Astrocyte of the cerebellum (primary cell): ENCODE results near the gene TAL1.

Source experiments
- DNase-seq: peaks from one replicate; pipeline ENCODE4 v3.0.0-alpha.2; 2011; ENCODE audit warnings: low read depth
- H3K4me3 ChIP-seq: 2 replicates; pipeline ENCODE4 v1.5.1; 2011; ENCODE audit warnings: mild to moderate bottlenecking, low read depth, low read length, moderate library complexity
- in situ Hi-C: cut with HindIII; loops from 2 replicates; pipeline ENCODE4 v1.10.0; 2017; ENCODE audit warnings: low sequenced_read_pairs
- TF ChIP-seq, protein P1 (sequence below): IDR thresholded peaks from 2 replicates; pipeline ENCODE4 v1.5.1; 2012; ENCODE audit warnings: low read length, low read depth, moderate library complexity, mild to moderate bottlenecking; ENCODE audit errors: missing control alignments

The TAL1 gene

DNA sequence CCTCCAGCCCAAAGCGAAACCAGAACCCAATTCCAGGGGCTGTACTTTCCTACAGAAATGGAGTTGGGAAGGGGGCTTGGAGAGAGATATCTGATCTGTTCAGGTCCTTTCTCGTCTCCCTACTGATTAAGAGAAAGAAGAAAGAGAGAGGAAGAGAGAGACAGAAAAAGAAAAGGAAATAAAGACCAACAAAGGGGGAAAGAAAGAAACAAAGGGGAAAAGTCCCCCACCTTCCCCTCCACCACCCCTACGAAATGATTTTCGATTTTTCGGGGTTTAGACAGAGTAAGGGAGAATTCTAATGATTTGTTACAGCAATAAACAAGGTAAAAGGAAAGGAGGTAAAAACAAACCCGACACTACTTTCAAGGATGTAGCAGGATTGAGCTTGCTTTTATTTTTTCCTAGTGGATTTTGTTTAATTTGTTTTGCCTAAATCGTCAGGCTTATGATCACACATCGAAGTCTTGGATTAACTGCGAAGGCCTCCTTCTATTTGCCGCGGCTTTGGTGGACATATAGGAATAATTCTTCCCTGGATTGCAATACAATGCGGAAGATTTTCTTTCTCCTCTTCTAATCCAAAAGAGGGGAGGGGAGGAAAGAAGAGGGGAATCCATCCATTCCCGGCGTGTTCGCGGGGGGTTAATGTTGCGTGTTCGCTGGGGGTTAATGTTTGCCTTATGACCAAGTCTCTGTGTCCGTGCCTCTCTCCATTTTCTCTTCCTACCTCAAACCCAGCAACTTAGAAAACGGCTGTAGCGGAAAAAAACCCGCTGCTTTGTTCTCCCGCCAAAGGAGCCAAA, 1.9 kb downstream of the TAL1 start:
- H3K4me3 ChIP-seq = no peak overlapping the region

DNA sequence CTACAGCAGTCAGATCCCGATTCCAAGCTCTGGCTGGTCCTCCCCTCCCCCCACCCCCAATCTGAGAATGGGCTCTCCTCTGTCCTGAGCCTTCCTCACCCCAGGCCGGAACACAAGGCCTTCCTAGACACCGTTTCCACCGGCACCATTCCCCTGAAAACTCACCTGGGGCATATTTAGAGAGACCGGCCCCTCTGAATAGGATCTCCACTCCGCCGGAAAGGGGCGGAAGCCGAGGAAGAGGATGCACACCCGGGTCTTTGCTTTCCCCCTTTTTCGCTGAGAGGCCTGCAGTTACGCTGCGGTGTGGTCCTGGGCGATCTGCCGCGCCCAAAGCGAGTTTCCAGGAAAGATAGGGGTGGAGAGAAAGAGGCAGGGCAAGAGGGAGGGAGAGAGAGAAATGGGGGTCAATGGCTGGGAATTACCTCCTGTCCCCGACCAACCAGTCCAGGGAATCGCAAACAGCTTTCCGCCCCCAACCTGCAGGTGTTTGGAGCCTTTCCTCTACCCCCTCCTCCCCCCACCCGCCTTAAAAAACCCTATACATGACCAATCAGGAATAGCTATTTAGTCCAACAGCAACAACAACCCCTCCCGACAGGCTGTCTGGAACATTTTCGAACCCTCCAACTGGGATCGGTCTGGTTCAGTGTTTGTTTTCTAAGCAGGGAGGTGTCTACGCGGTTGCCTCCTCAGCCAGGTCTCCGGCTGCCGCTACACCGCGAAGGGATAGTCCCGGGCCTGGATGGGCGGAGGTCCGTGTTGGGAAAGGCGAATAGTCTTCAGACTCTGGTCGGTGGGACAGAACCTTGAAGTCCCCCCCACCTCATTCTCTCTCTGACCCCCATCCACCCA, 2.8 kb downstream of the TAL1 start:
- no peak for DNase-seq
- in situ Hi-C loops = no loop called here
- TF ChIP-seq, protein P1, sequence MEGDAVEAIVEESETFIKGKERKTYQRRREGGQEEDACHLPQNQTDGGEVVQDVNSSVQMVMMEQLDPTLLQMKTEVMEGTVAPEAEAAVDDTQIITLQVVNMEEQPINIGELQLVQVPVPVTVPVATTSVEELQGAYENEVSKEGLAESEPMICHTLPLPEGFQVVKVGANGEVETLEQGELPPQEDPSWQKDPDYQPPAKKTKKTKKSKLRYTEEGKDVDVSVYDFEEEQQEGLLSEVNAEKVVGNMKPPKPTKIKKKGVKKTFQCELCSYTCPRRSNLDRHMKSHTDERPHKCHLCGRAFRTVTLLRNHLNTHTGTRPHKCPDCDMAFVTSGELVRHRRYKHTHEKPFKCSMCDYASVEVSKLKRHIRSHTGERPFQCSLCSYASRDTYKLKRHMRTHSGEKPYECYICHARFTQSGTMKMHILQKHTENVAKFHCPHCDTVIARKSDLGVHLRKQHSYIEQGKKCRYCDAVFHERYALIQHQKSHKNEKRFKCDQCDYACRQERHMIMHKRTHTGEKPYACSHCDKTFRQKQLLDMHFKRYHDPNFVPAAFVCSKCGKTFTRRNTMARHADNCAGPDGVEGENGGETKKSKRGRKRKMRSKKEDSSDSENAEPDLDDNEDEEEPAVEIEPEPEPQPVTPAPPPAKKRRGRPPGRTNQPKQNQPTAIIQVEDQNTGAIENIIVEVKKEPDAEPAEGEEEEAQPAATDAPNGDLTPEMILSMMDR = no peak
- H3K4me3 ChIP-seq = no peak overlapping the region

More for the DNA sequence above, 1.9 kb downstream of the TAL1 start:
- no peak for DNase-seq
- in situ Hi-C loops = no loop called here
- TF ChIP-seq, protein P1 = no peak

DNA sequence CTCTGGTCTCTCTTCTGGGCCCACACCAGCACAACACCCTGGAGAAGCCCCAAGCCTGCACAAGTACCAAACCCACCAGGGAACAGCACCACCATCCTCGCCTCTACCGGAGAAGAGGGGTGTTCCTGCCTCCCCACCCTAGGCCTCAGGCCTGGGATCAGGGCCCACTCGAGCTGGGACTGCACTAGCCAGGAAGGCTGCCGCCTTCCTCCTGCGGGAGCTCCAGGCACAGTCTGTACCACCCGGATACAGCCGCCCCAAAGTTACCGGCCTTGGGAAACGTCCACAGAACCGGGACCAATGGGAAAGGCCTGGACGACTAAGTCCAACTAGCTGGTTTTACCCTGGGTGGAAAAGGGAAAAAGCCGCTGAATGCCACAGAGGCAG, 3.4 kb downstream of the TAL1 start:
- no peak for DNase-seq
- in situ Hi-C loops = no loop called here
- no peak overlapping the region for H3K4me3 ChIP-seq
- TF ChIP-seq, protein P1 = no peak

DNA sequence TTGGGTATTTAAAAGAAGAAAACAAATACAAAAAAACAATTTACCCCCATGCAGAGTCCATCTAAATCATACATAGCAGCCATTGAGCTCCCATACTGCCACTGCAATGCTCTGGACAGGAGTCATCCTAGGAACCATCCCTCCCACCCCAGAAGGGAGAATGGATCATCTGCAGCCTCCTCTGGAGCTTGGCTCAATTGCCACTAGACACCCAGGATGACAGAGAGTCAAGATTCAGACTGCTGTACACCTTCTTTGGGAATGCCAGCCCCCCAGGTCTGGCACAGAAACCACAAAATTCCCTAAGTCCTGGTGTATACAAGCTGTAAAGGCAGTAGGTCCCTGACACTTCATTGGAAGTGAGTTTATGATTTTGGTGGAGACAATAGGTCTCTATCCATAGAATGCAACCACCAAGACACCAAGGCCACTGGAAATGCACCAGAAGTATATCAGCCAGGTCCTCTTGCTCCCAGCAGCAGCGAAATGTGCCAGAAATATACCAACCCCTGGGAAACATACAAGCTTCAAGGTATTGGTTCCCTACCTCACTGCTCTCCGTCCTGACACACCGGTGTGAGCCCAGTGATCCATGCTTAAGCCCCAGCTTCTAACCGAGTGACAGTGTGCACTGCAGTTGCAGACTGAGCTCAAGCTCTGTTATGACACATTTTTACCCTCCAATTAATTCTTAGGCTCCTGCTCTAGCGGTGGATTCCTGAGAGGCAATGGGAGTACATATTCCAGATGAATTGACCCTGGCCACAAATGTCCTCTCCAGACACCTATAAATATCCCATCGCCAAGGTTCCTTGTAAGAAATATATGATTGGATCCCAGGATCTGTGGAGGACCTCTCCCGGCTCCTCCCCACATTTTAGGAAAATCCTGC, 4.4 kb downstream of the TAL1 start:
- H3K4me3 ChIP-seq = no peak overlapping the region
- TF ChIP-seq, protein P1 = no peak
- no peak for DNase-seq
- in situ Hi-C loops = no loop called here

DNA sequence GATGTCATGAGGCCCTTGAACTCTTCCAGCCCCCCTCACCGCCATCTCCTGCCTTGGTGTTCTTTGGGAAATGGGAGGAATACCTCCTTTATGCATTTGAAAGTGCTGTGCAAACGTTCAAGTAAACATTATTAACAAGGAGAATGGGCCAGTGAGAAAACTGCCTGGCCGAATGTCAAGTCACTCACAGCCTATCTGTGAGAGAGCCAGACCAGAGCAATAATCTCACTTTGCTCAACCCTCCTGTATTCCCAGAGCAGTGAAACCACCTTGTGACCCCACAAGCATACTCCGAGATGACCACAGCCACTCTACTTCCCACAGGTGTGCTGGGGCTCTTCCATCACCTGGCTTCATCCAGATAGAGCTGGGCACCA, 5.2 kb downstream of the TAL1 start:
- H3K4me3 ChIP-seq = no peak overlapping the region
- in situ Hi-C loops = no loop called here
- no peak for DNase-seq
- TF ChIP-seq, protein P1 = no peak
